IPS-18a (cell line): ENCODE results near the gene ARIH2.

Experiments
- H3K27ac ChIP-seq: one replicate; pipeline ENCODE4 v1.5.1; 2013; ENCODE audit warnings: low read length
- H3K27me3 ChIP-seq: one replicate; pipeline ENCODE4 v1.6.1; 2013; ENCODE audit warnings: mild to moderate bottlenecking, low read length; ENCODE audit not compliant: control insufficient read depth, insufficient read depth
- H3K36me3 ChIP-seq: one replicate; pipeline ENCODE4 v1.6.1; 2013; ENCODE audit warnings: low read depth, low read length; ENCODE audit not compliant: control insufficient read depth
- H3K4me1 ChIP-seq: one replicate; pipeline ENCODE4 v1.6.1; 2013; ENCODE audit warnings: low read depth, low read length; ENCODE audit not compliant: control insufficient read depth
- H3K4me3 ChIP-seq: one replicate; pipeline ENCODE4 v1.5.1; 2013; ENCODE audit warnings: low read length
- H3K9ac ChIP-seq: one replicate; pipeline ENCODE4 v1.6.1; 2013; ENCODE audit warnings: mild to moderate bottlenecking, low read length, moderate library complexity
- H3K9me3 ChIP-seq: one replicate; pipeline ENCODE4 v1.6.1; 2013; ENCODE audit warnings: low read depth, low read length; ENCODE audit not compliant: control insufficient read depth

Gene ARIH2

GRCh38 chr3:49017971-49018706 is 99.5 kb downstream of the ARIH2 start, which contains the start of gene DALRD3:
Gene DALRD3 (minus strand): TSS chr3:49018580. CDS start chr3:49018564, 16 bp downstream.
- H3K4me3 ChIP-seq = peak within 1 kb of the TSS; percentile 72
- peaks cover 6% of the 10 kb centered on the region for H3K4me1 ChIP-seq
- H3K27me3 ChIP-seq = no peaks in the 10 kb centered on the region
- H3K9ac ChIP-seq = peak within 1 kb of the TSS; percentile 41
- no peaks in the 10 kb centered on the region for H3K9me3 ChIP-seq
- H3K36me3 ChIP-seq = peaks cover 30% of the 10 kb centered on the region
- no peak within 1 kb of the TSS for H3K27ac ChIP-seq

- peaks cover 29% of the 10 kb centered on the region for H3K36me3 ChIP-seq
Measured at GRCh38 chr3:49018707-49019006, 100.0 kb downstream of the ARIH2 start.

GRCh38 chr3:49019941-49020329 is 101.3 kb downstream of the ARIH2 start:
- Histone ChIP-seq H3K27ac (no peak overlapping the region), H3K9me3 (no peaks in the 10 kb centered on the region), H3K36me3 (peaks cover 31% of the 10 kb centered on the region), H3K4me1 (peaks cover 6% of the 10 kb centered on the region), H3K4me3 (peak overlapping the region; percentile 67), H3K9ac (peak overlapping the region; percentile 89), H3K27me3 (no peaks in the 10 kb centered on the region)

More at GRCh38 chr3:49018707-49019006, 100.0 kb downstream of the ARIH2 start:
- H3K27me3 ChIP-seq = no peaks in the 10 kb centered on the region
- H3K9ac ChIP-seq = peak overlapping the region; percentile 41
- peak overlapping the region; percentile 72 for H3K4me3 ChIP-seq
- H3K4me1 ChIP-seq = peaks cover 6% of the 10 kb centered on the region
- no peaks in the 10 kb centered on the region for H3K9me3 ChIP-seq
- H3K27ac ChIP-seq = no peak overlapping the region

GRCh38 chr3:49020330-49021212 is 101.9 kb downstream of the ARIH2 start:
- peak overlapping the region; percentile 72 for H3K27ac ChIP-seq
- H3K4me1 ChIP-seq = peaks cover 6% of the 10 kb centered on the region
- no peaks in the 10 kb centered on the region for H3K27me3 ChIP-seq
- peak overlapping the region; percentile 67 for H3K4me3 ChIP-seq
- peak overlapping the region; percentile 89 for H3K9ac ChIP-seq
- peaks cover 31% of the 10 kb centered on the region for H3K36me3 ChIP-seq
- H3K9me3 ChIP-seq = no peaks in the 10 kb centered on the region

GRCh38 chr3:49021213-49021812 is 102.7 kb downstream of the ARIH2 start:
- Histone ChIP-seq H3K4me1 (peaks cover 6% of the 10 kb centered on the region), H3K4me3 (peak overlapping the region; percentile 67), H3K9ac (peak overlapping the region; percentile 89), H3K36me3 (peaks cover 32% of the 10 kb centered on the region), H3K9me3 (no peaks in the 10 kb centered on the region), H3K27me3 (no peaks in the 10 kb centered on the region), H3K27ac (peak overlapping the region; percentile 72)

- Histone ChIP-seq H3K27ac (peak within 1 kb of the TSS; percentile 72), H3K9me3 (no peaks in the 10 kb centered on the region), H3K36me3 (peaks cover 39% of the 10 kb centered on the region), H3K9ac (peak within 1 kb of the TSS; percentile 89), H3K4me1 (peaks cover 6% of the 10 kb centered on the region), H3K4me3 (peak within 1 kb of the TSS; percentile 67), H3K27me3 (no peaks in the 10 kb centered on the region)
Measured at GRCh38 chr3:49021813-49022687, 103.4 kb downstream of the ARIH2 start, which contains the start of gene NDUFAF3. Gene NDUFAF3 (plus strand): TSS chr3:49022121. CDS start chr3:49022145, 24 bp downstream.

- Histone ChIP-seq H3K36me3 (peaks cover 46% of the 10 kb centered on the region), H3K9me3 (no peaks in the 10 kb centered on the region), H3K4me1 (peaks cover 6% of the 10 kb centered on the region), H3K4me3 (peak overlapping the region; percentile 67), H3K27me3 (no peaks in the 10 kb centered on the region), H3K27ac (peak overlapping the region; percentile 32), H3K9ac (peak overlapping the region; percentile 89)
Measured at GRCh38 chr3:49022688-49023171, 104.1 kb downstream of the ARIH2 start.

- no peak overlapping the region for H3K27ac ChIP-seq
- peaks cover 48% of the 10 kb centered on the region for H3K36me3 ChIP-seq
- H3K9me3 ChIP-seq = no peaks in the 10 kb centered on the region
- H3K9ac ChIP-seq = no peak overlapping the region
- H3K4me3 ChIP-seq = no peak overlapping the region
- no peaks in the 10 kb centered on the region for H3K27me3 ChIP-seq
- H3K4me1 ChIP-seq = peaks cover 13% of the 10 kb centered on the region
Measured at GRCh38 chr3:49023775-49024174, 105.1 kb downstream of the ARIH2 start.

GRCh38 chr3:49024449-49024848 is 105.8 kb downstream of the ARIH2 start:
- H3K36me3 ChIP-seq = peaks cover 48% of the 10 kb centered on the region
- peaks cover 14% of the 10 kb centered on the region for H3K4me1 ChIP-seq
- no peak overlapping the region for H3K4me3 ChIP-seq
- no peak overlapping the region for H3K27ac ChIP-seq
- H3K9ac ChIP-seq = no peak overlapping the region
- no peaks in the 10 kb centered on the region for H3K27me3 ChIP-seq
- no peaks in the 10 kb centered on the region for H3K9me3 ChIP-seq

GRCh38 chr3:49025005-49025792 is 106.6 kb downstream of the ARIH2 start:
- H3K27ac ChIP-seq = no peak overlapping the region
- H3K9me3 ChIP-seq = no peaks in the 10 kb centered on the region
- H3K9ac ChIP-seq = no peak overlapping the region
- peaks cover 50% of the 10 kb centered on the region for H3K36me3 ChIP-seq
- no peaks in the 10 kb centered on the region for H3K27me3 ChIP-seq
- H3K4me3 ChIP-seq = no peak overlapping the region
- peaks cover 11% of the 10 kb centered on the region for H3K4me1 ChIP-seq
